Measurements from ENCODE around the gene MICAL3.

DNA sequence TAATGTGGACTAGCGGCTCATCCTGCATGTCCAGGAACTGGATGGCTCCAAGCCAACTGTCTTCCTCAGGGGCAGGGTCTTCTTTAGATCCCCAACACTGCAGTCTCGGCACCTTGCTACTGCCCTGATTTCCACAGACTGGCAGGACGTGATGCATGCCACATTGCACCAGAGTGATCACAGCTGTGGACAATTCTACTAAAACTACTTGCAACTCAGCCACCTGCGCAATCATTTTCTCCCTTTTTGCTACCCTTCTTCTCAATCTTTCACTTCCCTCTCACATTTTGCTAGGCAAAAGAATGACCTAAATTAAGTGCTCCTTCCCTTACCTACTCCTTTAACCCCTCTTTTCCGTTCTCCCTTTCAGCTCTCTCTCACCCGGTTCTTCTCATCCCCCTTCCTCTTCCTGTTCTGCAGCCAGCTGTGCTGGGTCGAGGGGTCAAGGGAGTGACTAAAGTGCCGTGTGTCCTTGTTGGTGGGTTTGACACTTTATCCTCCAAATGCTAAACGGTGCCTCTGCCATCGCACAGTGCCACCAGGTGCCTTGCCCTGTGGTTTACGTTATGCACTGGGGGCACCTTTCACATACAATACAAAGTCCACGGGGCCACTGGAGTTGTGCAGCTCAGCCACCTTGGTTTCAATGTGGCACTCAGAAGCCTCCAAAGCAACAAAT, 42.0 kb upstream of the MICAL3 start:
- TF ChIP-seq, protein P1, sequence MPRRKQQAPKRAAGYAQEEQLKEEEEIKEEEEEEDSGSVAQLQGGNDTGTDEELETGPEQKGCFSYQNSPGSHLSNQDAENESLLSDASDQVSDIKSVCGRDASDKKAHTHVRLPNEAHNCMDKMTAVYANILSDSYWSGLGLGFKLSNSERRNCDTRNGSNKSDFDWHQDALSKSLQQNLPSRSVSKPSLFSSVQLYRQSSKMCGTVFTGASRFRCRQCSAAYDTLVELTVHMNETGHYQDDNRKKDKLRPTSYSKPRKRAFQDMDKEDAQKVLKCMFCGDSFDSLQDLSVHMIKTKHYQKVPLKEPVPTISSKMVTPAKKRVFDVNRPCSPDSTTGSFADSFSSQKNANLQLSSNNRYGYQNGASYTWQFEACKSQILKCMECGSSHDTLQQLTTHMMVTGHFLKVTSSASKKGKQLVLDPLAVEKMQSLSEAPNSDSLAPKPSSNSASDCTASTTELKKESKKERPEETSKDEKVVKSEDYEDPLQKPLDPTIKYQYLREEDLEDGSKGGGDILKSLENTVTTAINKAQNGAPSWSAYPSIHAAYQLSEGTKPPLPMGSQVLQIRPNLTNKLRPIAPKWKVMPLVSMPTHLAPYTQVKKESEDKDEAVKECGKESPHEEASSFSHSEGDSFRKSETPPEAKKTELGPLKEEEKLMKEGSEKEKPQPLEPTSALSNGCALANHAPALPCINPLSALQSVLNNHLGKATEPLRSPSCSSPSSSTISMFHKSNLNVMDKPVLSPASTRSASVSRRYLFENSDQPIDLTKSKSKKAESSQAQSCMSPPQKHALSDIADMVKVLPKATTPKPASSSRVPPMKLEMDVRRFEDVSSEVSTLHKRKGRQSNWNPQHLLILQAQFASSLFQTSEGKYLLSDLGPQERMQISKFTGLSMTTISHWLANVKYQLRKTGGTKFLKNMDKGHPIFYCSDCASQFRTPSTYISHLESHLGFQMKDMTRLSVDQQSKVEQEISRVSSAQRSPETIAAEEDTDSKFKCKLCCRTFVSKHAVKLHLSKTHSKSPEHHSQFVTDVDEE (CRISPR knock-in tag; IDR thresholded peaks at IDR 0.05): no peak
- TF ChIP-seq, protein P2, sequence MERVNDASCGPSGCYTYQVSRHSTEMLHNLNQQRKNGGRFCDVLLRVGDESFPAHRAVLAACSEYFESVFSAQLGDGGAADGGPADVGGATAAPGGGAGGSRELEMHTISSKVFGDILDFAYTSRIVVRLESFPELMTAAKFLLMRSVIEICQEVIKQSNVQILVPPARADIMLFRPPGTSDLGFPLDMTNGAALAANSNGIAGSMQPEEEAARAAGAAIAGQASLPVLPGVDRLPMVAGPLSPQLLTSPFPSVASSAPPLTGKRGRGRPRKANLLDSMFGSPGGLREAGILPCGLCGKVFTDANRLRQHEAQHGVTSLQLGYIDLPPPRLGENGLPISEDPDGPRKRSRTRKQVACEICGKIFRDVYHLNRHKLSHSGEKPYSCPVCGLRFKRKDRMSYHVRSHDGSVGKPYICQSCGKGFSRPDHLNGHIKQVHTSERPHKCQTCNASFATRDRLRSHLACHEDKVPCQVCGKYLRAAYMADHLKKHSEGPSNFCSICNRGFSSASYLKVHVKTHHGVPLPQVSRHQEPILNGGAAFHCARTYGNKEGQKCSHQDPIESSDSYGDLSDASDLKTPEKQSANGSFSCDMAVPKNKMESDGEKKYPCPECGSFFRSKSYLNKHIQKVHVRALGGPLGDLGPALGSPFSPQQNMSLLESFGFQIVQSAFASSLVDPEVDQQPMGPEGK (CRISPR knock-in tag; IDR thresholded peaks at IDR 0.05; ENCODE audit: borderline replicate concordance): no peak
- no peak for TF ChIP-seq RARB (CRISPR knock-in tag; IDR thresholded peaks at IDR 0.05)
